Measurements from ENCODE around the gene CCDC136. TPM values are rescaled to one million over a fixed set of nuclear protein-coding genes. Genes with fewer than 3 reads are reported as not detected.

Gene CCDC136
- polyA plus RNA-seq, 1 donor: 11.3 TPM

- no CpG with 5 or more reads among the region's 3 CpGs for WGBS (ENCODE audit: insufficient coverage, low lambda C conversion rate)
- DNase-seq: no peak
- H3K27ac ChIP-seq (ENCODE audit: low read length): no peak overlapping the region
- no peaks in the 10 kb centered on the region for H3K27me3 ChIP-seq (ENCODE audit: control insufficient read depth, insufficient read depth, low read length)
- no peak overlapping the region for H3K4me3 ChIP-seq (ENCODE audit: low read length)
- H3K9me3 ChIP-seq (ENCODE audit: control insufficient read depth, low read depth, low read length): no peaks in the 10 kb centered on the region
- H3K36me3 ChIP-seq (ENCODE audit: control insufficient read depth, insufficient read depth, low read length): no peaks in the 10 kb centered on the region
- no peaks in the 10 kb centered on the region for H3K4me1 ChIP-seq (ENCODE audit: control insufficient read depth, insufficient read depth, low read length)
Measured at GRCh38 chr7:128818694-128819093, 26.9 kb downstream of the CCDC136 start.

GRCh38 chr7:128821724-128822123 is 30.0 kb downstream of the CCDC136 start:
- Histone ChIP-seq H3K36me3 (ENCODE audit: control insufficient read depth, insufficient read depth, low read length) (no peaks in the 10 kb centered on the region), H3K27ac (ENCODE audit: low read length) (no peak overlapping the region), H3K4me1 (ENCODE audit: control insufficient read depth, insufficient read depth, low read length) (peaks cover under 1% of the 10 kb centered on the region), H3K4me3 (ENCODE audit: low read length) (no peak overlapping the region), H3K9me3 (ENCODE audit: control insufficient read depth, low read depth, low read length) (no peaks in the 10 kb centered on the region), H3K27me3 (ENCODE audit: control insufficient read depth, insufficient read depth, low read length) (no peaks in the 10 kb centered on the region)
- no CpG with 5 or more reads among the region's 4 CpGs for WGBS (ENCODE audit: insufficient coverage, low lambda C conversion rate)
- DNase-seq: no peak

- H3K27me3 ChIP-seq (ENCODE audit: control insufficient read depth, insufficient read depth, low read length): peaks cover 13% of the 10 kb centered on the region
- H3K27ac ChIP-seq (ENCODE audit: low read length): peak overlapping the region; percentile 97
- no CpG with 5 or more reads among the region's 4 CpGs for WGBS (ENCODE audit: insufficient coverage, low lambda C conversion rate)
Measured at GRCh38 chr7:128826512-128826911, 34.7 kb downstream of the CCDC136 start.

GRCh38 chr7:128826916-128827247 is 35.1 kb downstream of the CCDC136 start:
- peaks cover 44% of the 10 kb centered on the region for H3K4me1 ChIP-seq (ENCODE audit: control insufficient read depth, insufficient read depth, low read length)
- peak overlapping the region; percentile 97 for H3K27ac ChIP-seq (ENCODE audit: low read length)
- WGBS (ENCODE audit: insufficient coverage, low lambda C conversion rate): no CpG with 5 or more reads among the region's 1 CpG

More at GRCh38 chr7:128826512-128826911, 34.7 kb downstream of the CCDC136 start:
- no peaks in the 10 kb centered on the region for H3K36me3 ChIP-seq (ENCODE audit: control insufficient read depth, insufficient read depth, low read length)
- no peak overlapping the region for H3K4me3 ChIP-seq (ENCODE audit: low read length)
- H3K4me1 ChIP-seq (ENCODE audit: control insufficient read depth, insufficient read depth, low read length): peaks cover 40% of the 10 kb centered on the region
- H3K9me3 ChIP-seq (ENCODE audit: control insufficient read depth, low read depth, low read length): peaks cover 10% of the 10 kb centered on the region
- no peak for DNase-seq

GRCh38 chr7:128827248-128827958 is 35.6 kb downstream of the CCDC136 start:
- Histone ChIP-seq H3K36me3 (ENCODE audit: control insufficient read depth, insufficient read depth, low read length) (no peaks in the 10 kb centered on the region), H3K9me3 (ENCODE audit: control insufficient read depth, low read depth, low read length) (peaks cover 10% of the 10 kb centered on the region), H3K4me1 (ENCODE audit: control insufficient read depth, insufficient read depth, low read length) (peaks cover 48% of the 10 kb centered on the region), H3K4me3 (ENCODE audit: low read length) (no peak overlapping the region), H3K27ac (ENCODE audit: low read length) (peak overlapping the region; percentile 97), H3K27me3 (ENCODE audit: control insufficient read depth, insufficient read depth, low read length) (peaks cover 22% of the 10 kb centered on the region)
- peak; percentile 27 to 56 for DNase-seq
- WGBS (ENCODE audit: insufficient coverage, low lambda C conversion rate): no CpG with 5 or more reads among the region's 17 CpGs

More at GRCh38 chr7:128826916-128827247, 35.1 kb downstream of the CCDC136 start:
- peak in 1 of 2 donors; percentile 21 for DNase-seq
- Histone ChIP-seq H3K27me3 (ENCODE audit: control insufficient read depth, insufficient read depth, low read length) (peaks cover 17% of the 10 kb centered on the region), H3K4me3 (ENCODE audit: low read length) (no peak overlapping the region), H3K9me3 (ENCODE audit: control insufficient read depth, low read depth, low read length) (peaks cover 10% of the 10 kb centered on the region), H3K36me3 (ENCODE audit: control insufficient read depth, insufficient read depth, low read length) (no peaks in the 10 kb centered on the region)

GRCh38 chr7:128827971-128828711 is 36.4 kb downstream of the CCDC136 start:
- WGBS (ENCODE audit: insufficient coverage, low lambda C conversion rate): no CpG with 5 or more reads among the region's 10 CpGs
- H3K27me3 ChIP-seq (ENCODE audit: control insufficient read depth, insufficient read depth, low read length): peaks cover 28% of the 10 kb centered on the region
- H3K4me1 ChIP-seq (ENCODE audit: control insufficient read depth, insufficient read depth, low read length): peaks cover 54% of the 10 kb centered on the region
- no peaks in the 10 kb centered on the region for H3K36me3 ChIP-seq (ENCODE audit: control insufficient read depth, insufficient read depth, low read length)
- no peak overlapping the region for H3K4me3 ChIP-seq (ENCODE audit: low read length)
- DNase-seq: peak; percentile 93 to 95
- H3K9me3 ChIP-seq (ENCODE audit: control insufficient read depth, low read depth, low read length): peaks cover 10% of the 10 kb centered on the region
- peak overlapping the region; percentile 97 for H3K27ac ChIP-seq (ENCODE audit: low read length)

- Histone ChIP-seq H3K27me3 (ENCODE audit: control insufficient read depth, insufficient read depth, low read length) (peaks cover 28% of the 10 kb centered on the region), H3K36me3 (ENCODE audit: control insufficient read depth, insufficient read depth, low read length) (no peaks in the 10 kb centered on the region), H3K27ac (ENCODE audit: low read length) (peak overlapping the region; percentile 68), H3K4me3 (ENCODE audit: low read length) (peak overlapping the region; percentile 32), H3K9me3 (ENCODE audit: control insufficient read depth, low read depth, low read length) (peaks cover 10% of the 10 kb centered on the region), H3K4me1 (ENCODE audit: control insufficient read depth, insufficient read depth, low read length) (peaks cover 59% of the 10 kb centered on the region)
- DNase-seq: peak; percentile 26 to 65
- WGBS (ENCODE audit: insufficient coverage, low lambda C conversion rate): no CpG with 5 or more reads among the region's 13 CpGs
Measured at GRCh38 chr7:128829391-128830166, 37.8 kb downstream of the CCDC136 start.

GRCh38 chr7:128830231-128831177 is 38.7 kb downstream of the CCDC136 start, which contains the start of gene FLNC:
TSS of gene FLNC (plus strand) at chr7:128830406. CDS start at chr7:128830638, 232 bp downstream.
- Histone ChIP-seq H3K9me3 (ENCODE audit: control insufficient read depth, low read depth, low read length) (peaks cover 10% of the 10 kb centered on the region), H3K27ac (ENCODE audit: low read length) (peak within 1 kb of the TSS; percentile 70), H3K36me3 (ENCODE audit: control insufficient read depth, insufficient read depth, low read length) (peaks cover 3% of the 10 kb centered on the region), H3K27me3 (ENCODE audit: control insufficient read depth, insufficient read depth, low read length) (peaks cover 28% of the 10 kb centered on the region), H3K4me3 (ENCODE audit: low read length) (peak within 1 kb of the TSS; percentile 86), H3K4me1 (ENCODE audit: control insufficient read depth, insufficient read depth, low read length) (peaks cover 59% of the 10 kb centered on the region)
- no CpG with 5 or more reads among the region's 109 CpGs for WGBS (ENCODE audit: insufficient coverage, low lambda C conversion rate)
- peak; percentile 54 to 79 for DNase-seq

- DNase-seq: peak; percentile 37 to 58
- Histone ChIP-seq H3K36me3 (ENCODE audit: control insufficient read depth, insufficient read depth, low read length) (peaks cover 11% of the 10 kb centered on the region), H3K27me3 (ENCODE audit: control insufficient read depth, insufficient read depth, low read length) (peaks cover 28% of the 10 kb centered on the region), H3K4me1 (ENCODE audit: control insufficient read depth, insufficient read depth, low read length) (peaks cover 59% of the 10 kb centered on the region), H3K9me3 (ENCODE audit: control insufficient read depth, low read depth, low read length) (peaks cover 10% of the 10 kb centered on the region), H3K4me3 (ENCODE audit: low read length) (peak overlapping the region; percentile 86), H3K27ac (ENCODE audit: low read length) (peak overlapping the region; percentile 70)
- WGBS (ENCODE audit: insufficient coverage, low lambda C conversion rate): no CpG with 5 or more reads among the region's 33 CpGs
Measured at GRCh38 chr7:128831178-128831993, 39.6 kb downstream of the CCDC136 start.

All from large intestine (tissue), 3 donors.